H1 (cell line): Measurements from ENCODE around the gene MYD88. TPM values are rescaled to one million over a fixed set of nuclear protein-coding genes. Genes with fewer than 3 reads are reported as not detected.

Source experiments
- CTCF ChIA-PET: fragments of 300-600 bp; sonication (Branson Sonifier 250); formaldehyde crosslinking; loops from one replicate; lab custom pipeline; 2021; ENCODE audit not compliant: partially characterized antibody; lab: Charles Lee
- POLR2A ChIA-PET: fragments of 300-600 bp; sonication (Branson Sonifier 250); formaldehyde crosslinking; loops from one replicate; lab custom pipeline; 2021; ENCODE audit warnings: inconsistent platforms; ENCODE audit not compliant: partially characterized antibody; lab: Charles Lee
- DNase-seq, 2 experiments: peaks; one replicate each; pipeline versions ENCODE4 v3.0.0 to v3.0.0-alpha.2; 2010 to 2022; ENCODE audit warnings: low spot score in 2 of 2, low read depth in 1 of 2, mixed read lengths in 1 of 2
- FAIRE-seq: peaks from 2 replicates; lab custom pipeline; 2011; peaks lifted over from hg19 to GRCh38; lab: Jason Lieb, UNC
- H2AFZ ChIP-seq: 2 replicates; pipeline ENCODE4 v1.8.1; 2012; ENCODE audit warnings: low read length, inconsistent platforms
- H2AK5ac ChIP-seq: 2 replicates; pipeline ENCODE4 v1.6.1; 2013; ENCODE audit warnings: low read depth, low read length
- H2BK120ac ChIP-seq: replicated peaks from 2 replicates; pipeline ENCODE3; 2013; ENCODE audit warnings: low read depth, low read length, inconsistent platforms
- H2BK12ac ChIP-seq: 2 replicates; pipeline ENCODE4 v1.6.1; 2013; ENCODE audit warnings: low read depth, low read length
- H2BK15ac ChIP-seq: 2 replicates; pipeline ENCODE4 v1.6.1; 2013; ENCODE audit warnings: low read length
- H2BK20ac ChIP-seq: 2 replicates; pipeline ENCODE4 v1.6.1; 2013; ENCODE audit warnings: low read length
- H2BK5ac ChIP-seq: 2 replicates; pipeline ENCODE4 v1.6.1; 2013; ENCODE audit warnings: low read depth, low read length
- H3K14ac ChIP-seq: 2 replicates; pipeline ENCODE4 v1.6.1; 2013; ENCODE audit warnings: inconsistent platforms; ENCODE audit not compliant: insufficient read length
- H3K18ac ChIP-seq: 2 replicates; pipeline ENCODE4 v1.6.1; 2013; ENCODE audit warnings: low read length; ENCODE audit errors: extremely low read depth
- H3K23ac ChIP-seq: 2 replicates; pipeline ENCODE4 v1.6.1; 2013; ENCODE audit warnings: inconsistent platforms; ENCODE audit not compliant: insufficient read length
- H3K23me2 ChIP-seq: 2 replicates; pipeline ENCODE4 v1.6.1; 2013; ENCODE audit warnings: low read depth, low read length
- H3K27ac ChIP-seq: 2 replicates; pipeline ENCODE4 v1.6.1; 2011; ENCODE audit warnings: low read depth, low read length, inconsistent platforms
- H3K27me3 ChIP-seq, 4 experiments: replicated peaks in 1 of 4; 1 replicate in 1 of 4; 2 replicates in 3 of 4; pipeline versions ENCODE4 v1.6.1 to v1.8.1; 2011 to 2013; ENCODE audit warnings: low read length in 3 of 4, mild to moderate bottlenecking in 3 of 4, inconsistent platforms in 2 of 4, mixed read lengths in 2 of 4, moderate library complexity in 1 of 4; ENCODE audit not compliant: control insufficient read depth in 3 of 4, insufficient read depth in 3 of 4; ENCODE audit errors: extremely low read depth in 1 of 4
- H3K36me3 ChIP-seq, 4 experiments: 2 replicates each; pipeline versions ENCODE4 v1.6.1 to v1.8.1; 2011 to 2013; ENCODE audit warnings: mild to moderate bottlenecking in 4 of 4, low read length in 3 of 4, moderate library complexity in 2 of 4, control low read depth in 1 of 4, inconsistent platforms in 1 of 4; ENCODE audit not compliant: insufficient read depth in 4 of 4, control insufficient read depth in 2 of 4
- H3K4ac ChIP-seq: replicated peaks from 2 replicates; pipeline ENCODE3; 2013; ENCODE audit warnings: low read length, low read depth, mixed read lengths, inconsistent platforms; ENCODE audit not compliant: insufficient read length
- H3K4me1 ChIP-seq, 4 experiments: replicated peaks in 1 of 4; 1 replicate in 1 of 4; 2 replicates in 3 of 4; pipeline versions ENCODE4 v1.6.1 to v1.8.1; 2011 to 2013; ENCODE audit warnings: low read length in 3 of 4, inconsistent platforms in 2 of 4, mixed read lengths in 1 of 4; ENCODE audit not compliant: insufficient read depth in 4 of 4, control insufficient read depth in 3 of 4
- H3K4me2 ChIP-seq, 2 experiments: 2 replicates each; pipeline versions ENCODE4 v1.6.1 to v1.8.1; 2011 to 2013; ENCODE audit warnings: low read depth in 2 of 2, low read length in 2 of 2, control low read depth in 1 of 2, inconsistent platforms in 1 of 2, mild to moderate bottlenecking in 1 of 2; ENCODE audit not compliant: insufficient read depth in 1 of 2
- H3K4me3 ChIP-seq, 4 experiments: fragments of 200-600, 300-600 bp in 1 of 4; sonication (generic), shearing (Covaris generic), sonication (Bioruptor Twin) in 1 of 4; 2 replicates each; pipeline versions ENCODE4 v1.5.1 to v1.8.1; 2011 to 2016; ENCODE audit warnings: low read length in 4 of 4, low read depth in 3 of 4, control low read depth in 2 of 4, inconsistent platforms in 2 of 4, mild to moderate bottlenecking in 2 of 4, mixed read lengths in 1 of 4, moderate library complexity in 1 of 4; ENCODE audit not compliant: insufficient read depth in 2 of 4; ENCODE audit errors: extremely low read depth in 1 of 4
- H3K56ac ChIP-seq: replicated peaks from 2 replicates; pipeline ENCODE3; 2013; ENCODE audit warnings: low read depth, mild to moderate bottlenecking, mixed read lengths, low read length, inconsistent platforms; ENCODE audit not compliant: insufficient read length
- H3K79me1 ChIP-seq: 2 replicates; pipeline ENCODE4 v1.6.1; 2013; ENCODE audit warnings: low read depth, low read length, control low read depth
- H3K79me2 ChIP-seq, 2 experiments: 2 replicates each; pipeline versions ENCODE4 v1.6.1 to v1.8.1; 2012 to 2013; ENCODE audit warnings: low read length in 2 of 2, mild to moderate bottlenecking in 2 of 2, inconsistent platforms in 1 of 2; ENCODE audit not compliant: insufficient read depth in 2 of 2, control insufficient read depth in 1 of 2
- H3K9ac ChIP-seq, 4 experiments: replicated peaks in 1 of 4; 1 replicate in 1 of 4; 2 replicates in 3 of 4; pipeline versions ENCODE4 v1.6.1 to v1.8.1; 2011 to 2013; ENCODE audit warnings: low read depth in 3 of 4, low read length in 3 of 4, control low read depth in 2 of 4, mild to moderate bottlenecking in 2 of 4, moderate library complexity in 2 of 4, inconsistent platforms in 1 of 4; ENCODE audit errors: extremely low read depth in 1 of 4
- H3K9me3 ChIP-seq, 2 experiments: 2 replicates each; pipeline versions ENCODE4 v1.6.1 to v1.8.1; 2012 to 2013; ENCODE audit warnings: mild to moderate bottlenecking in 2 of 2, moderate library complexity in 2 of 2, control low read depth in 1 of 2, inconsistent platforms in 1 of 2, low read depth in 1 of 2, low read length in 1 of 2, mixed read lengths in 1 of 2; ENCODE audit not compliant: insufficient read depth in 2 of 2
- H4K20me1 ChIP-seq, 2 experiments: replicated peaks in 1 of 2; 2 replicates each; pipeline versions ENCODE3 to v1.8.1; 2011 to 2013; ENCODE audit warnings: inconsistent platforms in 2 of 2, low read length in 2 of 2, mild to moderate bottlenecking in 1 of 2; ENCODE audit not compliant: insufficient read depth in 2 of 2, control insufficient read depth in 1 of 2
- H4K5ac ChIP-seq: 2 replicates; pipeline ENCODE4 v1.6.1; 2013; ENCODE audit warnings: low read length, low read depth, mixed read lengths, inconsistent platforms; ENCODE audit not compliant: insufficient read length
- H4K8ac ChIP-seq: 2 replicates; pipeline ENCODE4 v1.8.0; 2013; ENCODE audit warnings: mild to moderate bottlenecking, moderate library complexity, low read length, inconsistent platforms; ENCODE audit not compliant: insufficient read depth; ENCODE audit errors: extremely low read depth
- H4K91ac ChIP-seq: replicated peaks from 2 replicates; pipeline ENCODE3; 2013; ENCODE audit warnings: low read length, mixed read lengths, inconsistent platforms; ENCODE audit not compliant: insufficient read length
- BRCA1 ChIP-seq: IDR thresholded peaks from 2 replicates; pipeline ENCODE4 v1.6.1; 2012; ENCODE audit warnings: low read depth, low read length, improper control_type of control experiment
- CHD1 ChIP-seq: IDR thresholded peaks from 2 replicates; pipeline ENCODE4 v1.6.1; 2012; ENCODE audit warnings: low read depth, low read length, improper control_type of control experiment
- PHF8 ChIP-seq: fragments of 200-600 bp; sonication (generic); conservative IDR thresholded peaks from 2 replicates; pipeline ENCODE4 v1.7.1; 2012; ENCODE audit warnings: low read depth, mild to moderate bottlenecking, inconsistent platforms, low read length, moderate library complexity
- SIN3A ChIP-seq, 2 experiments: IDR thresholded peaks in 1 of 2; conservative IDR thresholded peaks in 1 of 2; 2 replicates each; pipeline ENCODE4 v1.6.1; 2011 to 2012; ENCODE audit warnings: low read length in 2 of 2, improper control_type of control experiment in 1 of 2, low read depth in 1 of 2, mild to moderate bottlenecking in 1 of 2
- WGBS, 2 experiments: shearing (Covaris generic) in 1 of 2; methylation state at CpG; one replicate each; pipeline versions ENCODE4 v1.1.6 to v1.1.7; 2013 to 2015; ENCODE audit warnings: low lambda C conversion rate in 2 of 2, mixed read lengths in 2 of 2, inconsistent platforms in 1 of 2, low coverage in 1 of 2, missing lambda C conversion rate in 1 of 2; ENCODE audit not compliant: insufficient replicate concordance in 2 of 2, insufficient coverage in 1 of 2, insufficient read length in 1 of 2; ENCODE audit errors: extremely low coverage in 1 of 2, missing lambda C conversion rate in 1 of 2; 5-methylcytosine and 5-hydroxymethylcytosine counted together
- polyA plus RNA-seq, 7 experiments: library from polyadenylated mRNA; depleted of rRNA in 3 of 7; stranded (reverse) in 5 of 7; unstranded in 2 of 7; fragments of >200 nt in 5 of 7; fragments of 200-250 nt in 2 of 7; gene quantifications; 1 replicate in 5 of 7; 2 replicates in 1 of 7; 4 replicates in 1 of 7; pipeline versions ENCODE4 v1.2.1 to v1.2.3, GENCODE V29; 2011 to 2013; ENCODE audit warnings: missing spikeins in 2 of 7, mixed read lengths in 2 of 7
- total RNA-seq: library from RNA; stranded (reverse); fragmentation: NEBNext Ultra II Directional; extraction: Animal tissue kit (Norgen Biotek cat#: 25700); gene quantifications from 2 replicates; pipeline ENCODE4 v1.2.1, GENCODE V29; 2021

Gene MYD88
- total and polyA plus RNA-seq, 2 of the 8 experiments (the other 6 are each of a cell fraction or from before 2014, with no cell fraction given), result 22.1 to 22.5 TPM

GRCh38 chr3:38122712-38123290 is 15.7 kb upstream of the MYD88 start:
- no peak overlapping the region for H4K5ac ChIP-seq
- no peaks in the 10 kb centered on the region for H3K23me2 ChIP-seq
- H4K91ac ChIP-seq, result no peak overlapping the region
- no peak overlapping the region for H3K23ac ChIP-seq
- TF ChIP-seq SIN3A (conservative IDR thresholded peaks at IDR 0.05 in 1 of 2, IDR thresholded peaks at IDR 0.05 in 1 of 2; ENCODE audit: low read depth in 1 of 2, low read length in 2 of 2), result no peak
- no peak for TF ChIP-seq PHF8
- TF ChIP-seq CHD1, result no peak
- no peak for TF ChIP-seq BRCA1
- TF ChIP-seq, all 59 proteins: peak for 0
- no peak overlapping the region for H2BK120ac ChIP-seq
- H2BK12ac ChIP-seq, result no peak overlapping the region
- ChIA-PET POLR2A (no interaction called here), CTCF (interaction anchor here (1.0 to 8.8 kb wide), 2 partner anchors 7 to 148 kb away, joined by 3 to 105 read pairs; no protein-coding TSS in a partner anchor)
- no peak overlapping the region for H2BK20ac ChIP-seq
- H2BK15ac ChIP-seq, result no peak overlapping the region
- H3K79me1 ChIP-seq, result no peaks in the 10 kb centered on the region
- FAIRE-seq (no peak), DNase-seq (no peak)
- 89% methylated on average over 9 of the region's 9 CpGs; no CpG with 5 or more reads in 1 of the 2 experiments for WGBS, 2 experiments
- peaks cover 5 to 22% of the 10 kb centered on the region in 2 experiments for H4K20me1 ChIP-seq
- no peak overlapping the region for H2AFZ ChIP-seq
- no peak overlapping the region for H3K4me2 ChIP-seq
- H3K4ac ChIP-seq, result no peak overlapping the region
- no peak overlapping the region for H3K14ac ChIP-seq
- H3K79me2 ChIP-seq, result no peaks in the 10 kb centered on the region
- H2BK5ac ChIP-seq, result no peak overlapping the region
- H3K56ac ChIP-seq, result no peak overlapping the region
- H3K9me3 ChIP-seq, result no peaks in the 10 kb centered on the region
- H2AK5ac ChIP-seq, result no peak overlapping the region
- H3K4me3 ChIP-seq, result no peak overlapping the region
- H3K18ac ChIP-seq, result no peak overlapping the region
- no peak overlapping the region for H3K27ac ChIP-seq
- no peaks in the 10 kb centered on the region for H3K27me3 ChIP-seq
- no peak overlapping the region for H4K8ac ChIP-seq
- peaks cover 23 to 42% (median 38%) of the 10 kb centered on the region in 4 experiments for H3K36me3 ChIP-seq
- no peak overlapping the region for H3K9ac ChIP-seq
- H3K4me1 ChIP-seq, result no peaks in the 10 kb centered on the region
